Posterior cingulate gyrus (tissue), 11 donors: ENCODE measurements around the gene ZNHIT3.
"Not testable (repeated sequence)": the region's sequence is repeated elsewhere in the genome, so short reads cannot be mapped to it uniquely, and the experiment has no call there.

Source experiments
- DNase-seq, 10 donors: peaks; one replicate each; pipeline versions ENCODE4 v3.0.0 to v3.0.0-alpha.2; 2020 to 2021; ENCODE audit warnings: mixed read lengths in 3 of 10
- intact Hi-C: fragments of 100-400 bp; cut with DNase I; formaldehyde crosslinking; loops from one replicate; pipeline ENCODE4 v1.15.1; 2023

Gene ZNHIT3

DNA sequence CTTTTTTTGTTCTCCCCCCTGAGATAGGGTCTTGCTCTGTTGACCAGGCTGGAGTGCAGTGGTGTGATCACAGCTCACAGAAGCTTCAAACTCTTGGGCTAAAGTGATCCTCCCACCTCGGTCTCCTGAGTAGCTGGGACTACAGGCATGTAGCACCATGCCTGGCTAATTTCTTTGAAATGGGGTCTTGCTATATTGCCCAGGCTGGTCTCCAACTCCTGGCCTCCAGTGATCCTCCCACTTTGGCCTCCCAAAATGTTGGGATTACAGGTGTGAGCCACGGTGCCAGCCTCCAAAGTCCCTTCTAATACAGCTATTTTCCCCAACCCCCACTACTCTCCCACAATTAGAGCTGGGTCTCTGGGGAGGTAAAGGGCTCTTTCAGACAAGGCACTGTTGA is 22.0 kb downstream of the ZNHIT3 start:
- DNase-seq, intact Hi-C loops: not testable (repeated sequence)

- intact Hi-C loops: no loop called here
- no peak for DNase-seq
These were observed 22.9 kb downstream of the ZNHIT3 start for GRCh38 chr17:36509272-36509985.

- DNase-seq: no peak
- intact Hi-C loops: no loop called here
These were observed 24.2 kb downstream of the ZNHIT3 start for GRCh38 chr17:36510636-36511035.

GRCh38 chr17:36511216-36511615 is 24.7 kb downstream of the ZNHIT3 start:
- no peak for DNase-seq
- intact Hi-C loops: no loop called here

GRCh38 chr17:36512641-36513040 is 26.2 kb downstream of the ZNHIT3 start:
- intact Hi-C loops: no loop called here
- no peak for DNase-seq

GRCh38 chr17:36514856-36515255 is 28.4 kb downstream of the ZNHIT3 start:
- DNase-seq: no peak
- intact Hi-C loops: no loop called here

GRCh38 chr17:36515837-36516236 is 29.4 kb downstream of the ZNHIT3 start:
- DNase-seq: peak in 1 of 10 donors; percentile 26
- intact Hi-C loops: no loop called here

DNA sequence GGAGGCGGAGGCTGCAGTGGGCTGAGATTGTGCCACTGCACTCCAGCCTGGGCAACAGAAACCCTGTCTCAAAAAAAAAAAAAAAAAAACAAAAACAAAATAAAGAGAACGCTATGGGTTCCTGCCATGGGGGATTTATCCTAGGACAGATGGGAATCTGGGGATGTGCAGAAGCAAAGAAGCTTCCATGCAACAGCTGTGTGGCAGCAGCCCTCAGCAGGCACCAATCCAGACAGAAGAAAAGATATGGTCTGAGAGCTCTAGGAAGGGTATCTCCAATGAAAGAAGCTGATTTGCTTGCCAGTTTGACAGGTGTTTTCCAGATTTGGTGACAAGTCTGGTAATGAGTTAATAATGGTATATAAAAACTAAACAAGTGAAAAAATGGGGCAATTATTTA is 36.6 kb downstream of the ZNHIT3 start:
- DNase-seq: no peak
- intact Hi-C loops: no loop called here

DNA sequence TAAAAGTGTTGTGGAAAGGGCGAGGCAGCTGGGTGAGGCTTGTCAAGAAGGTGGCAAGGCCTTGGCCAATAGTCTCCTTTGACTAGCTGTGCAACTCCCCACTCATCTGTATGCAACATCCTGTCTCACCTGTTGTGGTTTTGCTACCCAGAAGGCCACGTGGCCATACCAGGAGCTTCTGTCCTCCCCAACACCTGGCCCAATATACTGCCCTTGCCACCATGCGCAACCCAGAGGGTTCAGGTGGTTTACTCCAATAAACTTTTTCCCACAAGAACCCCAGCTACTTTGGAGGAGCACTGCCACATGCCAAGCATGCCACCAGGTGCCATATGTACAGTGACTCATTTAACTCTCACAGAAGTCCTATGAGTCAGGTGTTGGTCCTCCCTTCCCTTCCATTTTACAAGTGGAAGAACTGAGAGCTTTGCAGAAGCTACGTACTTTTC is 38.0 kb downstream of the ZNHIT3 start:
- intact Hi-C loops: no loop called here
- DNase-seq: no peak

DNA sequence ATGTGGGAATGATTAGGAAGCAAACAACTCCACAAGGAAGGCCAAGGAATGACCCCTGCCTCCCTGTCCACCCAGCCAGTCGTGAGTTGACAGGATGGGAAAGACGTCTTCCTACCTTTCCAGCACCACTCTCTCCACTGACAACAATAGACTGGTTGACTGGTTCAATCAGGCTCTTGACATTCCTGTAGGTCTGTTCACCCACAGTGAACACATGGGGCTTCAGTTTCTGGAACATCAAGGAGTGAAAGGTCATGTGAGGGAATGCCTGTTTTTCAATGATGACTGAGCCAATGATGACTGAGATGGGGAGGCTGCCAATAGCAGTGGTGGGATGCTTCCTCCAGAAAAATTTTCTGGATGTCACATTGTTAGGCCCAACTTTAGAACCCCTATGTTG is 38.6 kb downstream of the ZNHIT3 start:
- DNase-seq: no peak
- intact Hi-C loops: no loop called here

GRCh38 chr17:36525888-36526287 is 39.4 kb downstream of the ZNHIT3 start:
- intact Hi-C loops: no loop called here
- DNase-seq: peak in 1 of 10 donors; percentile 17

GRCh38 chr17:36527621-36528250 is 41.3 kb downstream of the ZNHIT3 start:
- intact Hi-C loops: no loop called here
- no peak for DNase-seq

DNA sequence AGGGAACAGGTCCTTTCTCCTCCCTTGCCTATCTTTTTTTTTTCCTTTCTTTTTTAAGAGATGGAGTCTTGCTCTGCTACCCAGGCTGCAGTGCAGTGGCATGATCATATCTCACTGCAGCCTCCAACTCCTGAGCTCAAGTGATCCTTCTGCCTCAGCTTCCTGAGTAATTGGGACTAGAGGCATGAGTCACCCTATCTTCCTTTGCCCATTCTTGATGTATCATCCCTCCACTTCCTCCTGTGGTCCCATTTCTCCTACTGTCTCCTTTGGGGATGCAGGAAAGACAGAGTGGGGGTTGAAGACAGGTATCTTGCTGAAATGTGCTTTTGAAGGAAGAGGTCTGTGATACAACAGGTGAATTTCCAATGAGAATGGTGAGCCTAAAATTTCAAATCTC is 42.6 kb downstream of the ZNHIT3 start:
- DNase-seq: no peak
- intact Hi-C loops: no loop called here

GRCh38 chr17:36532435-36532975 is 46.0 kb downstream of the ZNHIT3 start:
- DNase-seq: no peak
- intact Hi-C loops: loop anchor here (5.0 kb wide), 1 partner anchor 40 kb away; no protein-coding TSS in a partner anchor

- intact Hi-C loops: loop anchor here (2.0 to 5.0 kb wide), 2 partner anchors 42 to 69 kb away; no protein-coding TSS in a partner anchor
- DNase-seq: peak; percentile 19 to 92 (median 50)
These were observed 47.7 kb downstream of the ZNHIT3 start for GRCh38 chr17:36533935-36534839.

DNA sequence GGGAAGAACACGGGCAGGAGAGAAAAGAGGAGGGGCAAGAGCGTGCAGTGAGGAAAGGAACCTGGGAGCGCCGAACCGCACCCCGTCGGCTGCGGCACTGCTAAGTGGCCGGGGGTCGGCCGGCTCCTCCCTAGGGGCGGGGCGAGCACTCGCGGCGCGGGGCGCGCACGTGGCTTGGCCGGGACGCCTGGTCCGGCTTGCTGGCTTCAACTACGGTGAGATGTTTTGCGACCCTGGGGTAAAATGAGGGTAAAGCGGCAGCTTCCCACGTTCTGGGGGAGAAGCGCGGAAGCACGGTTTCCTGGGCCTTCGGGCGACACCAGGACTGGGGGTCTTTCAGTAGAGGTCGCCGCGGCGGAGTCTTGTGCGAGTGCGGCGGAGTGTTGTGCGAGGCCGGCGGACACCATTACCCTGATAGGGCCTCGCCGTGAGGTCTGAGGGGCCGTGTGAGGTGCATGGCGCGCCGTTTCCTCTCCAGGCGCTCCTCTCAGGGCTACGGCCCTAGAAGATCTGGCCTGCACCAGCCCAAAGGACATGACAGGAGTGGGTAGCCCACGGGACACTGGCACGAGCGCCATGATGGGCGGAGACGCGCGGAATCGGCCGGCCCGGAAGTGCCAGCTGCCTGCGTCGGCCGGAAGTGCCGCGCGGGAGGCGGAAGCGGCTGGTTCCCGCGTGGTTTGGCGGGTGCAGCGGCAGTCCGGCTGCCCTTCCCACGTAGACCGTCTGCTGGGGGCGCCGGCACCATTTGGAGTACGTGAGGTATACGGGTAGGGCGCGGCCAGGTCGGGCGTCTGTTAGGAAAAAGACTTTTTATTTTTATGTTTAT is 48.6 kb downstream of the ZNHIT3 start, which contains the start of the genes MYO19 and PIGW:
TSS of gene MYO19 (minus strand) at position 29 of the 829 bp plus-strand sequence. CDS start 2,330 bp downstream, outside the sequence.
TSS of gene PIGW (plus strand) at position 148 of the 829 bp plus-strand sequence. CDS start 2,115 bp downstream, outside the sequence.
- intact Hi-C loops: loop anchor here (1.0 to 5.0 kb wide), 3 partner anchors 9 to 68 kb away; partner anchors contain the start of gene GGNBP2
- peak; percentile 76 to 97 (median 86) for DNase-seq

- intact Hi-C loops: loop anchor here (1.0 to 2.0 kb wide), 2 partner anchors 9 to 67 kb away; partner anchors contain the start of gene GGNBP2
- no peak for DNase-seq
These were observed 49.2 kb downstream of the ZNHIT3 start for GRCh38 chr17:36535669-36536081.

DNA sequence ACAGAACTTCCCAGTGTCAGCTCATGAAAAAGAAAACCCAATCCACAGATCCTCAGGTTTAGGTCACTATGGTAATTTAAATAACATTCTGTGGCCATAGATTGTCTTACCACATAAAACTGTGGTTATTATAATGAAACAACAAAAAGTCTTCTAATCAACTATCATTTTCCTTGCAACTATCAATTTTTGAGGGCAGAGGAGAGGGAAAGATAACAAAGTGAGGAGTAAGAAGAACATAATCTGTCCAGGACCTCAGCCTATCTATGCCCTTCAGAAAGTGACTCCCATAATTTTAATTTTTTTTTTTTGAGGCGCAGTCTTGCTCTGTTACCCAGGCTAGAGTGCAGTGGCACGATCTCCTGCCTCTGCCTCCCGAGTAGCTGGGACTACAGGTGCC is 54.2 kb downstream of the ZNHIT3 start:
- DNase-seq: no peak
- intact Hi-C loops: no loop called here

GRCh38 chr17:36542755-36543154 is 56.3 kb downstream of the ZNHIT3 start:
- intact Hi-C loops: no loop called here
- DNase-seq: peak in 1 of 10 donors; percentile 85
